ENCODE results near the gene TCAIM.

TCAIM gene

DNA sequence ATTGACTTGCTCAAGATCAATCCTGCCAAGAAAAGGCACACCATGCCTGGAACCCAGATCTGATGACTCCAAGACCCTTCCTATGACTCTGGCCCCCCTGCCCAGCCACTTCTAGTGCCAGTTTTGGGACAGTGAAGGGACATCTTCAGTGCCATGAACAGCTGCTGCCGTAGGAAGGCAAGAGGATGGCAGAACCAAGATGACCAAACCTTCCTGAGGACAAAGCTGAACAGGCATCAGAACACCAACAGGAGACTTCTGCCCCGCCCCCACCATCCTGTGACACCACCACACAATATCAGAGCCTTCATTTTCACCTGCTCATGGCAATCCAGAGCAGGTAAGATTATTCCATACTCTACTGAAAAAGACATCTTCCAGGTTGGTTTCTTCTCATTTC is 105.9 kb downstream of the TCAIM start:
- DNase-seq (ENCODE audit: low spot score) (no peak), FAIRE-seq (no peak)

DNA sequence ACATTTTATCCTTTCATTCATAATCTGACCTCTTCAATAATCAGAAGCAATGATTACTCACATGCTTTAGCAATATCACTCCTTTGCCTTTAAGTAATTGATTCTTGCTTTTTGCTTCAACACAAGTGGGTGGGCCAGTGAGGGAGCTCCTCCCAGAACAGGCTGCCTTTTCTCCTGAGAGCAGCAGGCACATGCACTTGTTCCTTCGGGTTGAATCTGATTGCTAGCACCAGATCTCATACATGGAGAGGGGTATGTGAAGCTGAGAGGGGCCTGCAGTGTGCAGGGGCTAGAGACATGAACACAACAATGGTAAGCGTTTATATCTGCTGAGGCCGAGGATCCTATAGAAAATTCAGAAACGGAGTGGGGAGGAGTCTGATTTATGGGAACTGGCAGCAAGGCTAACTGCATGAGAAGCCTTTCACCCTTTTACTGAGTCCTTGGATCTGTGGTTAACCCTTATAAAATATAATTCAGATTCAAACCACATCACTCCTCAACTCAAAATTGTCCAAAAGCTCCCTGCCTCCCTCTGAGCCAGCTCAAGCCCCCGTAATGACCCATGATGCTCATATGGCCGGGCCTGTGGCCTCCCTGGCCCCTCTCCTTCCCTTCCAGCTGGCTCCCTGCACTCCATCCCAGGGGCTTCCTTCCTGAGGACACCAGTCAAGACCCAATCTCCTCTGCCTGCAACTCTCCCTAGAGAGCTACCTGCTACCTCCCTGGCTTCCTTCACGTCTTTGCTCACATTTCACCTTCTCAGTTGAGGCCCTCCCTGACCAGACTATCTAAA is 106.5 kb downstream of the TCAIM start:
- DNase-seq (ENCODE audit: low spot score) (no peak), FAIRE-seq (no peak)

DNA sequence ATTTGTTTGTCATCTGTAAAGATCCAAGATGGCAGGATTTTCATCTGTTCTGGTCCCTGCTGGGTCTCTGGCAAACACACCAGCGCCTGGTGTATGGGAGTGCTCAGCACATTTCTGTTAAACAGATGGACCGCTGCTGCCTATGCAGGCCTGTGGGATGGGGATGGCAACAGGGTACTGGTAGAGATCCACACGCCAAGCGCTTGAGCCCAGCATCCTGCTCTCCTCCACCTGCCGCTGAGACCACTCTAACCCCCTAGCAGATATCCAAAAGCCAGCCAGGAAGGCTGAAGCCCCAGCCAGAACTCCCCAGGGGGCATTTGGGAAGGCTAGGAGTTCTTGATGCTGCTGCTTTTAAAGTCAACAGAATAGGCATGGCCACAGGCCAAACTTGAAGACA is 107.2 kb downstream of the TCAIM start:
- FAIRE-seq (no peak), DNase-seq (ENCODE audit: low spot score) (no peak)

DNA sequence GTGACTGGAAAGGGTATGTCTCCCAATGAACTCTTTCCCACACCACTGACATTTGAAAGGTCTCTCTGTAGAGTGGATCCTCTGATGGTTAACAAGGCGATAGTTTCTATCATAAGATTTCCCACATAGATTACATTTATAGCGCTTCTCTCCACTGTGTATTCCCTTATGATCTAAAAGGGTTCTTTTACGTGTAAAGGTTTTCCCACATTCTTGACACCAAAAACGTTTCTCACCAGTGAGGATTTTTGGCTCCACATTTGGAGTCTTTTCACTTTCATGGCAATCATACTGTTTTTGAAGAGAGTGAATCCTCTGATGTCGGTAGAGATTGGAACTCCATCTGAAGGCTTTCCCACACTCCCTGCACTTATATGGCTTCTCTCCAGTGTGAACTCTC is 108.4 kb downstream of the TCAIM start:
- DNase-seq (ENCODE audit: low spot score) (no peak), FAIRE-seq (no peak)

DNA sequence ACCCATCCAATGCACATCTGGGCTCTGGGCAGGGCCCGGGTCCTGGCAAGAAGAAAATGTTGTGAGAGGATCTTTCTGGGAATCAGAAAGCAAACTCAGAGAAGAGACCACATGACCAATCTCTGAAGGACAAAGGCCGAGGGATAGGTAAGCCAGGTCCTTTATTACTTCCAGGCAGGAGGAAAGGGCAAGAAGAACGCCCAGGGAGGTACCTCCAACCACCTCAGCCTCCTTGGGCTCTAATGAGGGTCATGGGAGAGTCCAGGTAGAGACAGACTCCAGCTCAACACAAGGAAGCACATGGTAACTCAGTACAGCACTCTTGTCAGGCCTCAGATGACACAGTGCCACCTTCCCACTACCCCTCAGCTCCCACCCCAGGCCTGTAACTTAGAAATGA is 112.9 kb downstream of the TCAIM start:
- no peak for DNase-seq (ENCODE audit: low spot score)
- FAIRE-seq = no peak

DNA sequence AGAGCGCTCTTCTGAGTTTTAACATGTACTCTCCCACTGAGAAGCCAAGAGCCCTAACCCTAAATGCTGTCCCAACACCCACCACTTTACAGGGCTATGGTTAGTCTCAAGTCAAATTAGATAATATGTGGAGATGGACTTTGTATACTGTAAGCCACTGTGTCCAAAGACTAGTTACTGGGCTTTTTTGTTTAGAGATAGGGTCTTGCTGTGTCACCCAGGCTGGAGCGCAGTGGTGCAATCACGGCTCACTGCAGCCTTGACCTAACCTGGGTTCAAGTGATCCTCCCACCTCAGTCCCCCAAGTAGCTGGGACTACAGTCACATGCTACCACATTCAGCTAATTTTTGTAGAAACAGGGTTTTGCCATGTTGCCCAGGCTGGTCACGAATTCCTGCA is 115.7 kb downstream of the TCAIM start:
- DNase-seq (ENCODE audit: low spot score) = no peak
- FAIRE-seq = no peak

DNA sequence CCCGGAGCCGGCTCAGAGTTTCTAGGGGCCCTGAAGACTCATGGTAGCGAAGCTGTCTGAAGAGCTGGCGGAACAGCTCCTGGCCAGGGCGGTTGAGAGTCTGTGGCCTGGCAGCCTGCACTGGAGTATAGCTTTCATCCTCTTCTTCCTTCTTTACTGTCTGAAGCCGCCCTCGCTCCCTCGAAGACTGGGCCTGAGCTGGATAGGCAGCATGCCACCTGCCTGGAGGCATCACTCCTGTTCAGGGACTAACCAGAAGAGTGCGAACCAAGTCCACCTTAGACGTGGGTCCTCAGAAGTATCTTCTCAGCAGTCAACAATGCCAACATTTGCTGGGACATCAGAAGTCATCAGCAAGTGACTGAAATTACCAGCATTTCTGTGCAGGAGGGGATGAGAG is 116.8 kb downstream of the TCAIM start:
- FAIRE-seq (no peak), DNase-seq (ENCODE audit: low spot score) (no peak)

Measured in RCC 7860 (cell line).